Glomerular visceral epithelial cell (primary cell): ENCODE results near the gene LOXL1.
A peak's percentile ranks its signal among the peaks of the same experiment; 100 is the strongest.

Experiments
- DNase-seq: peaks from one replicate; pipeline ENCODE4 v3.0.0-alpha.2; 2016; ENCODE audit errors: extremely low spot score

LOXL1 gene

GRCh38 chr15:73922186-73923151 lies 3.8 kb upstream of the LOXL1 start:
- DNase-seq = peak; percentile 54

GRCh38 chr15:73923156-73923487 lies 3.1 kb upstream of the LOXL1 start:
- no peak for DNase-seq

- DNase-seq = no peak
Measured at GRCh38 chr15:73923488-73924164, 2.6 kb upstream of the LOXL1 start.

- DNase-seq = peak; percentile 77
Measured at GRCh38 chr15:73924171-73924921, 1.9 kb upstream of the LOXL1 start.

GRCh38 chr15:73925848-73926218 lies 429 bp upstream of the LOXL1 start:
- DNase-seq = no peak

GRCh38 chr15:73927003-73927475 lies 777 bp downstream of the LOXL1 start:
- peak; percentile 57 for DNase-seq

GRCh38 chr15:73927476-73928240 lies 1.4 kb downstream of the LOXL1 start:
- peak; percentile 75 for DNase-seq

GRCh38 chr15:73928241-73928579 lies 1.9 kb downstream of the LOXL1 start:
- DNase-seq = peak; percentile 72

GRCh38 chr15:73928971-73929627 lies 2.8 kb downstream of the LOXL1 start:
- peak; percentile 52 for DNase-seq

- peak; percentile 98 for DNase-seq
Measured at GRCh38 chr15:73930371-73930770, 4.1 kb downstream of the LOXL1 start.

GRCh38 chr15:73930790-73931281 lies 4.6 kb downstream of the LOXL1 start:
- peak; percentile 87 for DNase-seq

- DNase-seq = no peak
Measured at GRCh38 chr15:73931441-73931840, 5.2 kb downstream of the LOXL1 start.

GRCh38 chr15:73932381-73933191 lies 6.3 kb downstream of the LOXL1 start:
- DNase-seq = no peak

- no peak for DNase-seq
Measured at GRCh38 chr15:73934281-73934680, 8.0 kb downstream of the LOXL1 start.

- peak; percentile 70 for DNase-seq
Measured at GRCh38 chr15:73935547-73935946, 9.3 kb downstream of the LOXL1 start.

GRCh38 chr15:73936181-73936580 lies 9.9 kb downstream of the LOXL1 start:
- peak; percentile 69 for DNase-seq

GRCh38 chr15:73936588-73937290 lies 10.5 kb downstream of the LOXL1 start:
- no peak for DNase-seq

- no peak for DNase-seq
Measured at GRCh38 chr15:73937296-73937695, 11.0 kb downstream of the LOXL1 start.

GRCh38 chr15:73937726-73938125 lies 11.5 kb downstream of the LOXL1 start:
- no peak for DNase-seq
